Immature natural killer cell (primary cell): Measurements from ENCODE around the gene KRI1. TPM values are rescaled to one million over a fixed set of nuclear protein-coding genes. Genes with fewer than 3 reads are reported as not detected.

Experiments
- DNase-seq, 3 donors: peaks; one replicate each; pipeline ENCODE4 v3.0.0; 2022; ENCODE audit warnings: mixed read lengths in 1 of 3
- H3K27ac Mint-ChIP-seq, 6 donors: one replicate each; pipeline ENCODE4 v1.8.0; 2020; ENCODE audit warnings: mixed read lengths in 6 of 6, mild to moderate bottlenecking in 5 of 6, inconsistent platforms in 4 of 6, moderate library complexity in 3 of 6
- H3K27me3 Mint-ChIP-seq, 3 donors: one replicate each; pipeline ENCODE4 v1.8.0; 2020 to 2021; ENCODE audit warnings: low read depth in 3 of 3, mild to moderate bottlenecking in 3 of 3, mixed read lengths in 3 of 3, moderate library complexity in 3 of 3, inconsistent platforms in 1 of 3
- H3K36me3 Mint-ChIP-seq, 3 donors: one replicate each; pipeline ENCODE4 v1.8.0; 2020; ENCODE audit warnings: mixed read lengths in 3 of 3, inconsistent platforms in 2 of 3, mild to moderate bottlenecking in 2 of 3
- H3K4me1 Mint-ChIP-seq, 2 donors: one replicate each; pipeline ENCODE4 v1.8.0; 2020; ENCODE audit warnings: inconsistent platforms in 2 of 2, mild to moderate bottlenecking in 2 of 2, mixed read lengths in 2 of 2, moderate library complexity in 1 of 2
- H3K4me3 Mint-ChIP-seq, 5 donors: one replicate each; pipeline ENCODE4 v1.8.0; 2020; ENCODE audit warnings: mild to moderate bottlenecking in 5 of 5, mixed read lengths in 5 of 5, inconsistent platforms in 3 of 5, moderate library complexity in 3 of 5
- H3K9me3 Mint-ChIP-seq, 6 donors: one replicate each; pipeline ENCODE4 v1.8.0; 2020; ENCODE audit warnings: mild to moderate bottlenecking in 6 of 6, mixed read lengths in 6 of 6, inconsistent platforms in 4 of 6, moderate library complexity in 3 of 6
- polyA plus RNA-seq, 3 donors: library from polyadenylated mRNA; unstranded; fragments of 300-500 nt; fragmentation: Illumina TruSeq; gene quantifications; one replicate each; pipeline ENCODE4 v1.2.3, GENCODE V29; 2021

Gene KRI1
- polyA plus RNA-seq, result 10 to 100 TPM in 2 of 3 donors, 1 to 10 TPM in 1; 5.7 to 44.4 (median 10.1) TPM

- no peaks in the 10 kb centered on the region for H3K9me3 Mint-ChIP-seq
These were observed at the start of gene KRI1 for GRCh38 chr19:10565567-10566407. TSS of gene KRI1 (minus strand) at chr19:10566010. CDS start at chr19:10565999, 11 bp downstream.

GRCh38 chr19:10612499-10613119 is 46.8 kb upstream of the KRI1 start:
- Mint-ChIP-seq H3K27ac (peak overlapping the region; percentile 70 to 89 (median 80)), H3K27me3 (peaks cover 0 to 1% (median 0%) of the 10 kb centered on the region in 3 donors), H3K36me3 (no peaks in the 10 kb centered on the region), H3K4me1 (peaks cover 62 to 66% of the 10 kb centered on the region in 2 donors), H3K9me3 (no peaks in the 10 kb centered on the region), H3K4me3 (peak overlapping the region; percentile 44 to 72 (median 65))
- no peak for DNase-seq

More at GRCh38 chr19:10565567-10566407, at the start of gene KRI1:
- Mint-ChIP-seq H3K27me3 (peaks cover 21 to 37% (median 24%) of the 10 kb centered on the region in 3 donors), H3K27ac (peak within 1 kb of the TSS; percentile 96 to 99 (median 98)), H3K4me3 (peak within 1 kb of the TSS; percentile 90 to 100 (median 94)), H3K36me3 (peaks cover 0 to 13% (median 0%) of the 10 kb centered on the region in 3 donors), H3K4me1 (peaks cover 46% of the 10 kb centered on the region in 2 donors)
- DNase-seq, result peak; percentile 99

- Mint-ChIP-seq H3K36me3 (no peaks in the 10 kb centered on the region), H3K4me3 (peak overlapping the region in 2 of 5 donors; percentile 16 to 17), H3K27me3 (peaks cover 0 to 1% (median 0%) of the 10 kb centered on the region in 3 donors), H3K9me3 (no peaks in the 10 kb centered on the region), H3K4me1 (peaks cover 61 to 63% of the 10 kb centered on the region in 2 donors), H3K27ac (peak overlapping the region in 4 of 6 donors; percentile 62 to 89 (median 84))
- no peak for DNase-seq
These were observed 46.1 kb upstream of the KRI1 start for GRCh38 chr19:10611907-10612306.

GRCh38 chr19:10604460-10604980 is 38.7 kb upstream of the KRI1 start:
- no peaks in the 10 kb centered on the region for H3K9me3 Mint-ChIP-seq
- H3K4me3 Mint-ChIP-seq, result peak overlapping the region; percentile 95 to 100 (median 99)
- peaks cover 8 to 20% (median 14%) of the 10 kb centered on the region in 3 donors for H3K27me3 Mint-ChIP-seq
- no peak for DNase-seq
- H3K4me1 Mint-ChIP-seq, result peaks cover 32 to 47% of the 10 kb centered on the region in 2 donors
- H3K36me3 Mint-ChIP-seq, result no peaks in the 10 kb centered on the region
- H3K27ac Mint-ChIP-seq, result peak overlapping the region; percentile 92 to 100 (median 99)

GRCh38 chr19:10603873-10604459 is 38.2 kb upstream of the KRI1 start:
- H3K27ac Mint-ChIP-seq, result peak overlapping the region; percentile 92 to 100 (median 99)
- DNase-seq, result peak; percentile 66 to 72 (median 72)
- peaks cover 32 to 44% of the 10 kb centered on the region in 2 donors for H3K4me1 Mint-ChIP-seq
- H3K36me3 Mint-ChIP-seq, result no peaks in the 10 kb centered on the region
- H3K4me3 Mint-ChIP-seq, result peak overlapping the region; percentile 95 to 100 (median 99)
- peaks cover 8 to 20% (median 14%) of the 10 kb centered on the region in 3 donors for H3K27me3 Mint-ChIP-seq
- no peaks in the 10 kb centered on the region for H3K9me3 Mint-ChIP-seq

- H3K27ac Mint-ChIP-seq, result peak overlapping the region; percentile 92 to 100 (median 99)
- peaks cover 35 to 42% of the 10 kb centered on the region in 2 donors for H3K4me1 Mint-ChIP-seq
These were observed 37.5 kb upstream of the KRI1 start for GRCh38 chr19:10603084-10603872.

GRCh38 chr19:10602330-10603083 is 36.7 kb upstream of the KRI1 start:
- Mint-ChIP-seq H3K4me3 (peak overlapping the region; percentile 95 to 100 (median 99)), H3K9me3 (no peaks in the 10 kb centered on the region), H3K36me3 (no peaks in the 10 kb centered on the region), H3K4me1 (peaks cover 41 to 46% of the 10 kb centered on the region in 2 donors), H3K27me3 (peaks cover 8 to 20% (median 14%) of the 10 kb centered on the region in 3 donors), H3K27ac (peak overlapping the region; percentile 92 to 100 (median 99))
- peak; percentile 81 to 87 (median 86) for DNase-seq

More at GRCh38 chr19:10603084-10603872, 37.5 kb upstream of the KRI1 start:
- DNase-seq, result peak; percentile 78 to 85 (median 82)
- H3K9me3 Mint-ChIP-seq, result no peaks in the 10 kb centered on the region
- peaks cover 8 to 20% (median 14%) of the 10 kb centered on the region in 3 donors for H3K27me3 Mint-ChIP-seq
- H3K4me3 Mint-ChIP-seq, result peak overlapping the region; percentile 95 to 100 (median 99)
- H3K36me3 Mint-ChIP-seq, result no peaks in the 10 kb centered on the region

- Mint-ChIP-seq H3K36me3 (no peaks in the 10 kb centered on the region), H3K4me3 (peak overlapping the region; percentile 52 to 84 (median 69)), H3K4me1 (peaks cover 40 to 45% of the 10 kb centered on the region in 2 donors), H3K9me3 (no peaks in the 10 kb centered on the region), H3K27me3 (peaks cover 8 to 20% (median 14%) of the 10 kb centered on the region in 3 donors), H3K27ac (peak overlapping the region; percentile 64 to 92 (median 88))
- no peak for DNase-seq
These were observed 36.2 kb upstream of the KRI1 start for GRCh38 chr19:10601999-10602329.

GRCh38 chr19:10600149-10600548 is 34.3 kb upstream of the KRI1 start:
- Mint-ChIP-seq H3K9me3 (no peaks in the 10 kb centered on the region), H3K27ac (peak overlapping the region in 2 of 6 donors; percentile 45 to 77), H3K4me1 (peaks cover 53 to 55% of the 10 kb centered on the region in 2 donors), H3K36me3 (no peaks in the 10 kb centered on the region), H3K4me3 (peak overlapping the region in 2 of 5 donors; percentile 24 to 72), H3K27me3 (peaks cover 8 to 29% (median 19%) of the 10 kb centered on the region in 3 donors)
- no peak for DNase-seq

GRCh38 chr19:10593820-10594637 is 28.2 kb upstream of the KRI1 start:
- H3K4me3 Mint-ChIP-seq, result peak overlapping the region in 3 of 5 donors; percentile 33 to 57 (median 44)
- H3K27ac Mint-ChIP-seq, result peak overlapping the region; percentile 15 to 82 (median 74)
- peaks cover 0 to 9% (median 5%) of the 10 kb centered on the region in 3 donors for H3K27me3 Mint-ChIP-seq
- peaks cover 37 to 38% of the 10 kb centered on the region in 2 donors for H3K4me1 Mint-ChIP-seq
- no peak for DNase-seq
- no peaks in the 10 kb centered on the region for H3K9me3 Mint-ChIP-seq
- H3K36me3 Mint-ChIP-seq, result no peaks in the 10 kb centered on the region

- no peak overlapping the region for H3K27ac Mint-ChIP-seq
- H3K4me3 Mint-ChIP-seq, result no peak overlapping the region
These were observed 27.3 kb upstream of the KRI1 start for GRCh38 chr19:10593148-10593547.

More at GRCh38 chr19:10593148-10593547, 27.3 kb upstream of the KRI1 start:
- Mint-ChIP-seq H3K27me3 (peaks cover 0 to 9% (median 5%) of the 10 kb centered on the region in 3 donors), H3K9me3 (no peaks in the 10 kb centered on the region), H3K36me3 (no peaks in the 10 kb centered on the region), H3K4me1 (peaks cover 34% of the 10 kb centered on the region in 2 donors)
- DNase-seq, result no peak
